HG03066 (cell line): Measurements from ENCODE around the gene DOCK9.

Experiments used
- ATAC-seq: cut with Tn5 transposase; IDR thresholded peaks from one replicate; pipeline ENCODE4 v1.9.1; 2021; ENCODE audit warnings: low read depth; ENCODE audit not compliant: unreplicated experiment

The DOCK9 gene

GRCh38 chr13:98978280-98978679, 416 bp upstream of the DOCK9 start:
- no peak for ATAC-seq

GRCh38 chr13:98976941-98977340, 923 bp downstream of the DOCK9 start:
- ATAC-seq = no peak

GRCh38 chr13:98976338-98976737, 1.5 kb downstream of the DOCK9 start:
- no peak for ATAC-seq

- ATAC-seq = no peak
These were observed 2.0 kb downstream of the DOCK9 start for GRCh38 chr13:98975822-98976261.

- no peak for ATAC-seq
These were observed 3.8 kb downstream of the DOCK9 start for GRCh38 chr13:98974053-98974452.

- ATAC-seq = no peak
These were observed 5.2 kb downstream of the DOCK9 start for GRCh38 chr13:98972627-98973026.

- ATAC-seq = no peak
These were observed 5.8 kb downstream of the DOCK9 start for GRCh38 chr13:98972059-98972458.

- no peak for ATAC-seq
These were observed 7.5 kb downstream of the DOCK9 start for GRCh38 chr13:98970330-98970729.

- no peak for ATAC-seq
These were observed 10.4 kb downstream of the DOCK9 start for GRCh38 chr13:98967491-98967890.

- ATAC-seq = no peak
These were observed 11.8 kb downstream of the DOCK9 start for GRCh38 chr13:98966019-98966418.

- ATAC-seq = no peak
These were observed 12.5 kb downstream of the DOCK9 start for GRCh38 chr13:98965325-98965724.

GRCh38 chr13:98963917-98964316, 13.9 kb downstream of the DOCK9 start:
- no peak for ATAC-seq

- ATAC-seq = no peak
These were observed 14.8 kb downstream of the DOCK9 start for GRCh38 chr13:98962901-98963590.

GRCh38 chr13:98961503-98962105, 16.3 kb downstream of the DOCK9 start:
- no peak for ATAC-seq

GRCh38 chr13:98960606-98961502, 17.0 kb downstream of the DOCK9 start:
- ATAC-seq = no peak

- ATAC-seq = no peak
These were observed 17.9 kb downstream of the DOCK9 start for GRCh38 chr13:98959786-98960605.

GRCh38 chr13:98959291-98959690, 18.6 kb downstream of the DOCK9 start:
- no peak for ATAC-seq

- ATAC-seq = no peak
These were observed 19.4 kb downstream of the DOCK9 start for GRCh38 chr13:98958443-98958794.

- no peak for ATAC-seq
These were observed 20.0 kb downstream of the DOCK9 start for GRCh38 chr13:98957731-98958442.

GRCh38 chr13:98955336-98955735, 22.5 kb downstream of the DOCK9 start:
- ATAC-seq = no peak
